COR-L47 (cell line): ENCODE measurements around the gene PTPRZ1.
A peak's percentile ranks its signal among the peaks of the same experiment; 100 is the strongest.

ENCODE experiments used
- DNase-seq: peaks from one replicate; lab custom pipeline; 2025; lab: John Stamatoyannopoulos, UW

PTPRZ1 gene

GRCh38 chr7:121954803-121955202, 81.8 kb downstream of the PTPRZ1 start:
- no peak for DNase-seq

- no peak for DNase-seq
Observed at GRCh38 chr7:121957626-121958025, 84.7 kb downstream of the PTPRZ1 start.

- DNase-seq = no peak
Observed at GRCh38 chr7:121960678-121961077, 87.7 kb downstream of the PTPRZ1 start.

- DNase-seq = peak; percentile 14
Observed at GRCh38 chr7:121961089-121961867, 88.3 kb downstream of the PTPRZ1 start.

- no peak for DNase-seq
Observed at GRCh38 chr7:121966276-121966934, 93.4 kb downstream of the PTPRZ1 start.

- DNase-seq = no peak
Observed at GRCh38 chr7:121966935-121967332, 94.0 kb downstream of the PTPRZ1 start.

- no peak for DNase-seq
Observed at GRCh38 chr7:121985476-121986030, 112.6 kb downstream of the PTPRZ1 start.

GRCh38 chr7:121992068-121992467, 119.1 kb downstream of the PTPRZ1 start:
- no peak for DNase-seq

- DNase-seq = peak; percentile 67
Observed at GRCh38 chr7:121994625-121995410, 121.9 kb downstream of the PTPRZ1 start.

GRCh38 chr7:122006687-122007086, 133.7 kb downstream of the PTPRZ1 start:
- peak; percentile 22 for DNase-seq

- no peak for DNase-seq
Observed at GRCh38 chr7:122010116-122010515, 137.2 kb downstream of the PTPRZ1 start.

GRCh38 chr7:122013065-122013464, 140.1 kb downstream of the PTPRZ1 start:
- DNase-seq = no peak

- no peak for DNase-seq
Observed at GRCh38 chr7:122013630-122014029, 140.7 kb downstream of the PTPRZ1 start.

- DNase-seq = no peak
Observed at GRCh38 chr7:122014697-122015096, 141.7 kb downstream of the PTPRZ1 start.

- DNase-seq = no peak
Observed at GRCh38 chr7:122018032-122018431, 145.1 kb downstream of the PTPRZ1 start.

GRCh38 chr7:122027058-122027457, 154.1 kb downstream of the PTPRZ1 start:
- DNase-seq = no peak

- DNase-seq = no peak
Observed at GRCh38 chr7:122033641-122034040, 160.7 kb downstream of the PTPRZ1 start.

GRCh38 chr7:122035876-122036275, 162.9 kb downstream of the PTPRZ1 start:
- no peak for DNase-seq

GRCh38 chr7:122038134-122038533, 165.2 kb downstream of the PTPRZ1 start:
- DNase-seq = no peak

- DNase-seq = no peak
Observed at GRCh38 chr7:122038904-122039303, 165.9 kb downstream of the PTPRZ1 start.

GRCh38 chr7:122040147-122040546, 167.2 kb downstream of the PTPRZ1 start:
- DNase-seq = no peak

GRCh38 chr7:122046402-122046801, 173.4 kb downstream of the PTPRZ1 start:
- no peak for DNase-seq
